Measurements from ENCODE around the gene PGRMC2. TPM values are rescaled to one million over a fixed set of nuclear protein-coding genes. Genes with fewer than 3 reads are reported as not detected.

The PGRMC2 gene
- total and polyA plus RNA-seq, 2 donors (not counting 1 experiment from before 2014, with no cell fraction given): 4.7 to 30.7 TPM

- H4K20me1 ChIP-seq (ENCODE audit: control insufficient read depth, insufficient read depth, low read length, poor library complexity, severe bottlenecking): no peaks in the 10 kb centered on the region
- H3K36me3 ChIP-seq (replicated peaks in 1 of 2; ENCODE audit: control extremely low read depth in 1 of 2, control insufficient read depth in 1 of 2, extremely low read depth in 1 of 2, insufficient read depth in 2 of 2, low read length in 1 of 2): peaks cover under 1 to 4% of the 10 kb centered on the region in 2 experiments
- no peak overlapping the region for H3K4me3 ChIP-seq (ENCODE audit: control extremely low read depth in 1 of 5, extremely low read depth in 1 of 5, insufficient read depth in 1 of 5, low read depth in 2 of 5, low read length in 4 of 5)
- no peaks in the 10 kb centered on the region for H3K4me1 Mint-ChIP-seq
- ATAC-seq (ENCODE audit: low read depth) (no peak), DNase-seq (no peak)
- POLR2A ChIA-PET: no interaction called here
- H3K27ac Mint-ChIP-seq: no peak overlapping the region
- intact Hi-C loops (cut with micrococcal nuclease): no loop called here
- no peaks in the 10 kb centered on the region for H3K27me3 Mint-ChIP-seq
- CTCF ChIA-PET: no interaction called here
- H3K4me2 ChIP-seq (replicated peaks; ENCODE audit: low read depth, low read length, poor library complexity, severe bottlenecking): no peak overlapping the region
- no peaks in the 10 kb centered on the region for H3K27me3 ChIP-seq (replicated peaks in 1 of 4; ENCODE audit: control extremely low read depth in 1 of 4, control insufficient read depth in 3 of 4, insufficient read depth in 4 of 4, low read length in 3 of 4)
- H3K4me1 ChIP-seq (ENCODE audit: control insufficient read depth in 2 of 2, insufficient read depth in 2 of 2, low read length in 2 of 2): no peaks in the 10 kb centered on the region
- TF ChIP-seq EZH2 (IDR thresholded peaks at IDR 0.05; ENCODE audit: borderline replicate concordance, insufficient read depth, low read depth, low read length, poor library complexity, severe bottlenecking) (no peak), CTCF (IDR thresholded peaks at IDR 0.05) (no peak)
- H3K79me2 ChIP-seq (ENCODE audit: control insufficient read depth, insufficient read depth, low read length): no peaks in the 10 kb centered on the region
- H3K27ac ChIP-seq (ENCODE audit: low read length in 2 of 2): no peak overlapping the region
- no peaks in the 10 kb centered on the region for H3K9me3 ChIP-seq (ENCODE audit: control extremely low read depth in 1 of 3, control insufficient read depth in 2 of 3, insufficient read depth in 1 of 3, low read length in 2 of 3)
- no peak overlapping the region for H3K9ac ChIP-seq (ENCODE audit: low read length)
- no peaks in the 10 kb centered on the region for H3K9me3 Mint-ChIP-seq (ENCODE audit: insufficient read depth)
- WGBS (ENCODE audit: insufficient coverage): 84% methylated on average over 3 of the region's 6 CpGs
- no peak overlapping the region for H3K4me3 Mint-ChIP-seq
- H2AFZ ChIP-seq (ENCODE audit: insufficient read depth, low read depth, low read length, poor library complexity, severe bottlenecking): no peak overlapping the region
Measured at GRCh38 chr4:128328106-128328505, 40.5 kb upstream of the PGRMC2 start.

DNA sequence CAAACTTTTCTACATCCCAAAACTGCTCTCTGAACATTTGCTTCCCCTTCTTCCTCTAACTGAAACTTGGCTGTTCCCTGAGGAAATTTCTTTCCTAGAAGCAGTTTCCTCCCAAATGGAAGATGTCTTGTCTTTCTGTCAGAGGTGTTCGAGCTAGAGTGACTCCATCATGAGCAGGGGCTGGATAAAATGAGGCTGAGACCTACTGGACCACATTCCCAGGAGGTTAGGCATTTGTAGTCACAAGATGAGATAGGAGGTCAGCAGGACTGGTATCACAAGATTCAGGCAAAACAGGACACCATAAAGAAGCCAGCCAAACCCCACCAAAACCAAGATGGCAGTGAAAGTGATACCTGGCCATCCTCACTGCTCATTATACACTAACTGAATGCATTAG lies 35.8 kb upstream of the PGRMC2 start:
- Histone ChIP-seq H3K4me1 (ENCODE audit: control insufficient read depth in 2 of 2, insufficient read depth in 2 of 2, low read length in 2 of 2) (no peaks in the 10 kb centered on the region), H3K4me2 (replicated peaks; ENCODE audit: low read depth, low read length, poor library complexity, severe bottlenecking) (no peak overlapping the region), H3K27me3 (replicated peaks in 1 of 4; ENCODE audit: control extremely low read depth in 1 of 4, control insufficient read depth in 3 of 4, insufficient read depth in 4 of 4, low read length in 3 of 4) (no peaks in the 10 kb centered on the region), H3K79me2 (ENCODE audit: control insufficient read depth, insufficient read depth, low read length) (no peaks in the 10 kb centered on the region), H3K9ac (ENCODE audit: low read length) (no peak overlapping the region), H4K20me1 (ENCODE audit: control insufficient read depth, insufficient read depth, low read length, poor library complexity, severe bottlenecking) (no peaks in the 10 kb centered on the region), H2AFZ (ENCODE audit: insufficient read depth, low read depth, low read length, poor library complexity, severe bottlenecking) (no peak overlapping the region), H3K9me3 (ENCODE audit: control extremely low read depth in 1 of 3, control insufficient read depth in 2 of 3, insufficient read depth in 1 of 3, low read length in 2 of 3) (no peaks in the 10 kb centered on the region), H3K4me3 (ENCODE audit: control extremely low read depth in 1 of 5, extremely low read depth in 1 of 5, insufficient read depth in 1 of 5, low read depth in 2 of 5, low read length in 4 of 5) (no peak overlapping the region), H3K36me3 (replicated peaks in 1 of 2; ENCODE audit: control extremely low read depth in 1 of 2, control insufficient read depth in 1 of 2, extremely low read depth in 1 of 2, insufficient read depth in 2 of 2, low read length in 1 of 2) (peaks cover 2 to 4% of the 10 kb centered on the region in 2 experiments), H3K27ac (ENCODE audit: low read length in 2 of 2) (no peak overlapping the region)
- intact Hi-C loops (cut with micrococcal nuclease): no loop called here
- ChIA-PET CTCF (no interaction called here), POLR2A (no interaction called here)
- no peak for DNase-seq
- no peaks in the 10 kb centered on the region for H3K9me3 Mint-ChIP-seq (ENCODE audit: insufficient read depth)
- TF ChIP-seq CTCF (IDR thresholded peaks at IDR 0.05): no peak
- TF ChIP-seq EZH2 (IDR thresholded peaks at IDR 0.05; ENCODE audit: borderline replicate concordance, insufficient read depth, low read depth, low read length, poor library complexity, severe bottlenecking): no peak
- no peak overlapping the region for H3K27ac Mint-ChIP-seq
- WGBS (ENCODE audit: insufficient coverage): 100% methylated on average over 1 of the region's 1 CpG
- no peak for ATAC-seq (ENCODE audit: low read depth)
- H3K4me1 Mint-ChIP-seq: no peaks in the 10 kb centered on the region
- H3K4me3 Mint-ChIP-seq: no peak overlapping the region
- no peaks in the 10 kb centered on the region for H3K27me3 Mint-ChIP-seq

Data from B cell (primary cell).